Tibial nerve (tissue), 4 donors: ENCODE data around the gene BMERB1. TPM values are rescaled to one million over a fixed set of nuclear protein-coding genes. Genes with fewer than 3 reads are reported as not detected.

Source experiments
- DNase-seq, 2 donors: peaks; one replicate each; pipeline ENCODE4 v3.0.0-alpha.2; 2019; ENCODE audit warnings: low spot score in 2 of 2
- H3K27ac ChIP-seq, 4 donors: fragments of 200-600 bp; sonication (generic) in 3 of 4; one replicate each; pipeline ENCODE4 v1.5.1; 2017 to 2019; ENCODE audit warnings: mild to moderate bottlenecking in 1 of 4
- H3K27me3 ChIP-seq, 2 donors: fragments of 200-600 bp; sonication (generic) in 1 of 2; one replicate each; pipeline versions ENCODE4 v1.5.1 to v1.6.0; 2017 to 2019
- H3K36me3 ChIP-seq, 3 donors: fragments of 200-600 bp; sonication (generic); one replicate each; pipeline ENCODE4 v1.5.1; 2018 to 2019
- H3K4me1 ChIP-seq, 4 donors: fragments of 200-600 bp; sonication (generic) in 3 of 4; one replicate each; pipeline ENCODE4 v1.5.1; 2017 to 2019
- H3K4me3 ChIP-seq, 4 donors: fragments of 200-600 bp; sonication (generic) in 3 of 4; one replicate each; pipeline ENCODE4 v1.5.1; 2017 to 2019; ENCODE audit warnings: mild to moderate bottlenecking in 1 of 4, moderate library complexity in 1 of 4
- H3K9me3 ChIP-seq, 4 donors: fragments of 200-600 bp; sonication (generic) in 3 of 4; one replicate each; pipeline ENCODE4 v1.5.1; 2017 to 2019
- EP300 ChIP-seq, 2 donors: sonication (generic); formaldehyde crosslinking; IDR thresholded peaks; one replicate each; pipeline ENCODE4 v1.6.1; 2017; ENCODE audit warnings: antibody characterized with exemption in 2 of 2, mild to moderate bottlenecking in 1 of 2
- POLR2A ChIP-seq, 2 donors: fragments of 450-650 bp; IDR thresholded peaks; one replicate each; pipeline ENCODE4 v1.6.1; 2017; ENCODE audit warnings: antibody characterized with exemption in 2 of 2, mild to moderate bottlenecking in 2 of 2, moderate library complexity in 2 of 2
- WGBS, 2 donors: methylation state at CpG; one replicate each; pipeline ENCODE4 v1.1.5; 2018; 5-methylcytosine and 5-hydroxymethylcytosine counted together
- total RNA-seq, 4 donors: library from RNA; depleted of rRNA; stranded (reverse); fragments of >200 nt; gene quantifications; one replicate each; pipeline ENCODE4 v1.1.0, GENCODE V29; 2016
- TF ChIP-seq, protein P1 (sequence below), 5 experiments: fragments of 200-600 bp in 3 of 5; fragments of 450-650 bp in 2 of 5; sonication (generic) in 3 of 5; IDR thresholded peaks; one replicate each; pipeline ENCODE4 v1.5.1; 2016 to 2019; ENCODE audit warnings: antibody characterized with exemption in 5 of 5, mild to moderate bottlenecking in 3 of 5, moderate library complexity in 2 of 5

The BMERB1 gene
- total RNA-seq, 4 donors from 2014 or later: 42.9 to 85.9 (median 54.8) TPM

DNA sequence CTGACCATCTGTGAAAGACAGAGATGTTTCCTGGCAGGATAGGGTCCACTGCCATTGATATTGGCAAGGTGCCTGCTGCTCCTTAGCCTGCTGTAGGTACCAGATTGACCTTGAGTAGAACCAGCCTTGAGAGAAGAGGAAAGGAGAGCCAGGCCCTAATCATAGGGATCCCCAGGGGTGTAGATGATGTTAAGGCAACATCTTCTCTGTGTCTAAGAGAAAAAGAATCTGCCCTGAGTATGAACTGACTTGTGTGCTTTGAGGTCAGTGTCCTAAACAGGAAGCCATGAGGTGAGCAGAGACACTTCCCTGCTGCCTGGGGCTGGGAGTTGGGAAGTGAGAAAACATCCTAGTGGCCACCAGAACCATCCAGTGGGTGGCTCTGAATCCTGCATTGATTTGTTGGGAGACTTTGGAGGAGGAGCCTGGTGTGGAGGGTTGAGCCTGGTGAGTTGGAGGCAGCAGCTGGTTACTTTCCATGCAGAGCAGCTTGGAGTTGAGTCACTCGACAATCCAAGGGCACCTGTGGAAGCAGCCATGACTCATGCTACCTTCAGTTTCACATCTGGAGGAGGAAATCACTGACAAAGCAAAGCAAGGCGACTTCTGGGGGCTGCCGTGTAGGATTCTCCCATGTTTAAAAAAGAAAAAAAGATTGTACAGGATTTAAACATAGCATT lies 47.8 kb downstream of the BMERB1 start:
- Histone ChIP-seq H3K27me3 (no peaks in the 10 kb centered on the region), H3K9me3 (no peaks in the 10 kb centered on the region), H3K36me3 (no peaks in the 10 kb centered on the region), H3K27ac (no peak overlapping the region), H3K4me3 (no peak overlapping the region), H3K4me1 (peaks cover 0 to 6% (median 0%) of the 10 kb centered on the region in 4 donors)
- TF ChIP-seq POLR2A (IDR thresholded peaks at IDR 0.05) (no peak), EP300 (IDR thresholded peaks at IDR 0.05) (peak in 1 of 2 donors; percentile 27)
- DNase-seq: no peak
- 68 to 70% methylated on average over 3 of the region's 3 CpGs for WGBS, 2 donors

DNA sequence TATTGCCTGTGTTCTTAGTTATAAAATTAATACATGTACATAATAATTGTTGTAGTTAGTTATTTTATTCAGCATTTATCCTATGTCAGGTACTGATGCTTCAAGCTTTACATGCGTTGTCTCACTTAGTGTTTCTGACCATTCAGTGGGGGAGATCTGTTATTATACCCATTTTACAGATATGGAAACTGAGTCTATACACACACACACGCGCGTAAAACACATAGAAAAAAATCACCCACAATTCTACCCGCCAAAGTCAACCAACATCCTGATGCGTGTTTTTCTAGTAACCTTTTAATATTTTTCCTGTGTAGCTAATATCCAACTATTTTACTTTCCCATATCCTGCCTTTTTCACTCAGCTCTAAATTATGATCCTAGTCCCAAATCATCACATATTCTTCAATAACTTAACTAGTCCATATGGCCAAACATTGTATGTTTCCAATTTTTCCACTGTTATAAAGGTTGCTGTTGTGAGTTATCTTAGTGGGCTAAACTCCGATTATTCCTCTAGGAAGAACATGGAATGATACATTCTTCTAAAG lies 48.4 kb downstream of the BMERB1 start:
- WGBS, 2 donors: 96 to 98% methylated on average over 7 of the region's 7 CpGs
- Histone ChIP-seq H3K27ac (no peak overlapping the region), H3K36me3 (no peaks in the 10 kb centered on the region)

DNA sequence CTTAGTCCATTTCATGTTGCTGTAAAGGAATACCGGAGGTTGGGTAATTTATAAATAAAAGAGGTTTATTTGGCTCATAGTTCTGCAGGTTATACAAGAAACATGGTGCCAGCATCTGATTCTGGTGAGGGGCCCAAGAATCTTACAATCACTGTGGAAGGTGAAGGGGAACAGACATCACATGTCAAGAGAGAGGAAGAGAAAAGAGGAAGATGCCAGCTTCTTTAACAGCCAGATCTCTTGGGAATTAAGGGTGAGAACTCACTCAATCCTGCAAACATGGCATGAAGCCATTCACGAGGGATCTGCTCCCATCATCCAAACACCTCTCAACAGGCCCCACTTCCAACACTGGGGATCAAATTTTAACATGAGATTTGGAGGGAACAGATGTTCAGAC lies 49.5 kb downstream of the BMERB1 start:
- H3K4me3 ChIP-seq: no peak overlapping the region
- TF ChIP-seq EP300 (IDR thresholded peaks at IDR 0.05) (peak in 1 of 2 donors; percentile 16), POLR2A (IDR thresholded peaks at IDR 0.05) (no peak)
- WGBS, 2 donors: 81 to 90% methylated on average over 2 of the region's 2 CpGs
- DNase-seq: no peak
- no peaks in the 10 kb centered on the region for H3K36me3 ChIP-seq
- no peaks in the 10 kb centered on the region for H3K27me3 ChIP-seq
- H3K4me1 ChIP-seq: peaks cover 0 to 7% (median 0%) of the 10 kb centered on the region in 4 donors
- H3K27ac ChIP-seq: no peak overlapping the region
- no peaks in the 10 kb centered on the region for H3K9me3 ChIP-seq

More for the DNA sequence above, 48.4 kb downstream of the BMERB1 start:
- no peak for DNase-seq
- TF ChIP-seq EP300 (IDR thresholded peaks at IDR 0.05) (no peak), POLR2A (IDR thresholded peaks at IDR 0.05) (no peak)
- TF ChIP-seq, protein P1, sequence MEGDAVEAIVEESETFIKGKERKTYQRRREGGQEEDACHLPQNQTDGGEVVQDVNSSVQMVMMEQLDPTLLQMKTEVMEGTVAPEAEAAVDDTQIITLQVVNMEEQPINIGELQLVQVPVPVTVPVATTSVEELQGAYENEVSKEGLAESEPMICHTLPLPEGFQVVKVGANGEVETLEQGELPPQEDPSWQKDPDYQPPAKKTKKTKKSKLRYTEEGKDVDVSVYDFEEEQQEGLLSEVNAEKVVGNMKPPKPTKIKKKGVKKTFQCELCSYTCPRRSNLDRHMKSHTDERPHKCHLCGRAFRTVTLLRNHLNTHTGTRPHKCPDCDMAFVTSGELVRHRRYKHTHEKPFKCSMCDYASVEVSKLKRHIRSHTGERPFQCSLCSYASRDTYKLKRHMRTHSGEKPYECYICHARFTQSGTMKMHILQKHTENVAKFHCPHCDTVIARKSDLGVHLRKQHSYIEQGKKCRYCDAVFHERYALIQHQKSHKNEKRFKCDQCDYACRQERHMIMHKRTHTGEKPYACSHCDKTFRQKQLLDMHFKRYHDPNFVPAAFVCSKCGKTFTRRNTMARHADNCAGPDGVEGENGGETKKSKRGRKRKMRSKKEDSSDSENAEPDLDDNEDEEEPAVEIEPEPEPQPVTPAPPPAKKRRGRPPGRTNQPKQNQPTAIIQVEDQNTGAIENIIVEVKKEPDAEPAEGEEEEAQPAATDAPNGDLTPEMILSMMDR (IDR thresholded peaks at IDR 0.05): no peak
- Histone ChIP-seq H3K9me3 (no peaks in the 10 kb centered on the region), H3K4me3 (no peak overlapping the region), H3K27me3 (no peaks in the 10 kb centered on the region), H3K4me1 (peaks cover 0 to 6% (median 0%) of the 10 kb centered on the region in 4 donors)

DNA sequence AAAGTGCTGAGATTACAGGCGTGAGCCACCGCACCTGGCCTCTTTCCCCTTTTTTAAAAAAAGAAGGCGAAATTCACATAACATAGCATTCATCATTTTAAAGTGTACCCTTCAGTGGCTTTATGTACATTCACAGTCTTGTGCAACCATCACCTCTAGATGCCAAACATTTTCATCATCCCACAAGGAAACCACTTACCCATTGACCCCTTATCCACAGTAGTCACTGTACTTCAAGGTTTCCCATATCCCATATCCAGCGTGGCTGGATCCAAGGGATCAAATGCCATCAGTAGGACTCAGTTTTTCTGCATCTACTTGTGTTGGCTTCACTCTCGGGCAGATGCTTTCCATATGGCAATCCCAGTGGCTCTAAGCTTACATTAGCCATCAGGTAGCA lies 50.3 kb downstream of the BMERB1 start:
- H3K9me3 ChIP-seq: no peaks in the 10 kb centered on the region
- H3K27me3 ChIP-seq: no peaks in the 10 kb centered on the region
- no peak overlapping the region for H3K27ac ChIP-seq
- peaks cover 0 to 14% (median 0%) of the 10 kb centered on the region in 4 donors for H3K4me1 ChIP-seq
- WGBS, 2 donors: 76 to 79% methylated on average over 5 of the region's 5 CpGs
- DNase-seq: no peak
- no peaks in the 10 kb centered on the region for H3K36me3 ChIP-seq
- TF ChIP-seq POLR2A (IDR thresholded peaks at IDR 0.05) (no peak), EP300 (IDR thresholded peaks at IDR 0.05) (no peak)
- TF ChIP-seq, protein P1 (IDR thresholded peaks at IDR 0.05): no peak
- H3K4me3 ChIP-seq: no peak overlapping the region

DNA sequence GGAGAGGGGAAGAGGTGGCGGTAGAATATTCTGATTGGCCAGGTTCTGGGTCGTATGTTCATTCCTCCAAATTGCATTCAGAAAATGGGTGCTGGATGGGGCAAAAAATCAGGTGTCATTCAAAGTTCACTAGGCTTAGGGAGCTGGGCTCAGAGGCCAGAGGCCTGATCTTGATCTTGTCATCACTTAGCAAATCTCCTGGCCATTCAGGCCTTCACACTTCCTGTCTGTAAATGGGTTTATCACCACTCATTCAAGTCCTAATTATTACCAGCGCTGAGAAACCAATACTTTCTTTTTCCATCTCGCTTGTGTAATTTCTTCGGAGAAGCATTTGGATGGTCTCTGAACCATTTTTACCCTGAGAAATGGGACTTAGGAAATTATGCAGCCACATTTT lies 50.8 kb downstream of the BMERB1 start:
- no peaks in the 10 kb centered on the region for H3K27me3 ChIP-seq
- H3K36me3 ChIP-seq: no peaks in the 10 kb centered on the region
- no peaks in the 10 kb centered on the region for H3K9me3 ChIP-seq
- H3K27ac ChIP-seq: no peak overlapping the region
- WGBS, 2 donors: 93 to 98% methylated on average over 5 of the region's 5 CpGs
- DNase-seq: no peak
- H3K4me3 ChIP-seq: no peak overlapping the region
- no peak for TF ChIP-seq POLR2A (IDR thresholded peaks at IDR 0.05)
- TF ChIP-seq, protein P1 (IDR thresholded peaks at IDR 0.05): no peak
- no peak for TF ChIP-seq EP300 (IDR thresholded peaks at IDR 0.05)
- peaks cover 0 to 19% (median 0%) of the 10 kb centered on the region in 4 donors for H3K4me1 ChIP-seq

DNA sequence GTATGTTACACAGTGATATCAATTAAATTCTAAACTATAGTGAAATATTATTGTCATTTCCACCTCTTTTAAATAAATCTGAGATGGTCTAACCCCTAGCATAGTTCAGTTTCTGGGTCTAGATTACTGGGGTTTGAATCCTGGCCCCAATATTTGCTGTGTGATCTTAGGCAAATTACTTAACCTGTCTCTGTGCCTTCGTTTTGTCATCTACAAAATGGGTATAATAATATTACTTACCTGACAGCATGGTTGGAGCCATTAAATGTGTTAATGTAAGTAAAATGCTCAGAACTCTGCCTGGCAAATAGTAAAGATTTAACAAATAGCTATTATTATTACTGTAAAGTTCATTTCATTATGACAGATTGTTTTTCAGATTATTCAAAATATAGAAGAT lies 52.3 kb downstream of the BMERB1 start:
- H3K9me3 ChIP-seq: no peaks in the 10 kb centered on the region
- no peaks in the 10 kb centered on the region for H3K36me3 ChIP-seq
- no peak overlapping the region for H3K4me3 ChIP-seq
- 93% methylated on average over 1 of the region's 1 CpG for WGBS, 2 donors
- H3K27ac ChIP-seq: no peak overlapping the region
- peaks cover 0 to 19% (median 0%) of the 10 kb centered on the region in 4 donors for H3K4me1 ChIP-seq
- no peak for DNase-seq
- no peaks in the 10 kb centered on the region for H3K27me3 ChIP-seq
- TF ChIP-seq, protein P1 (IDR thresholded peaks at IDR 0.05): no peak
- TF ChIP-seq POLR2A (IDR thresholded peaks at IDR 0.05) (no peak), EP300 (IDR thresholded peaks at IDR 0.05) (no peak)
